Neuronal stem cell (in vitro differentiated cells): ENCODE data around the gene MLIP.

Experiments used
- DNase-seq: peaks from one replicate; pipeline ENCODE4 v3.0.0-alpha.2; 2013; ENCODE audit warnings: low spot score
- H2AFZ ChIP-seq: one replicate; pipeline ENCODE4 v1.6.1; 2013; ENCODE audit warnings: mild to moderate bottlenecking, low read length, inconsistent platforms
- H2AK5ac ChIP-seq: 2 replicates; pipeline ENCODE4 v1.6.1; 2013; ENCODE audit warnings: low read depth, mild to moderate bottlenecking, inconsistent platforms, low read length, moderate library complexity, mixed read lengths
- H2BK120ac ChIP-seq: 2 replicates; pipeline ENCODE4 v1.6.1; 2013; ENCODE audit warnings: low read depth, mild to moderate bottlenecking, inconsistent platforms, low read length, moderate library complexity, mixed read lengths
- H2BK12ac ChIP-seq: one replicate; pipeline ENCODE4 v1.6.1; 2013; ENCODE audit warnings: low read length, inconsistent platforms
- H2BK15ac ChIP-seq: 2 replicates; pipeline ENCODE4 v1.6.1; 2013; ENCODE audit warnings: mild to moderate bottlenecking, low read length, inconsistent platforms, mixed read lengths
- H2BK5ac ChIP-seq: one replicate; pipeline ENCODE4 v1.6.1; 2013; ENCODE audit warnings: inconsistent platforms, mild to moderate bottlenecking, low read length, moderate library complexity
- H3K14ac ChIP-seq: one replicate; pipeline ENCODE4 v1.6.1; 2013; ENCODE audit warnings: low read length, inconsistent platforms
- H3K18ac ChIP-seq: 2 replicates; pipeline ENCODE4 v1.6.1; 2013; ENCODE audit warnings: low read length, inconsistent platforms
- H3K23ac ChIP-seq: 2 replicates; pipeline ENCODE4 v1.6.1; 2013; ENCODE audit warnings: low read depth, mild to moderate bottlenecking, mixed read lengths, low read length, inconsistent platforms; ENCODE audit not compliant: poor library complexity
- H3K27ac ChIP-seq: replicated peaks from 3 replicates; pipeline ENCODE4 v1.5.1; 2013; ENCODE audit warnings: low read length, inconsistent platforms
- H3K27me3 ChIP-seq, 3 experiments: 2 replicates each; pipeline ENCODE4 v1.6.1; 2013; ENCODE audit warnings: low read length in 3 of 3, mild to moderate bottlenecking in 2 of 3, inconsistent platforms in 1 of 3, low read depth in 1 of 3, mixed read lengths in 1 of 3, moderate library complexity in 1 of 3; ENCODE audit not compliant: control insufficient read depth in 3 of 3, insufficient read depth in 3 of 3
- H3K36me3 ChIP-seq, 2 donors: replicated peaks in 1 of 2; 2 replicates each; pipeline ENCODE4 v1.6.1; 2013; ENCODE audit warnings: low read length in 2 of 2; ENCODE audit not compliant: control insufficient read depth in 2 of 2, insufficient read depth in 2 of 2
- H3K4ac ChIP-seq: 2 replicates; pipeline ENCODE4 v1.6.1; 2013; ENCODE audit warnings: inconsistent platforms, mild to moderate bottlenecking, low read length, moderate library complexity
- H3K4me1 ChIP-seq, 2 donors: 1 replicate in 1 of 2; 2 replicates in 1 of 2; pipeline ENCODE4 v1.6.1; 2013; ENCODE audit warnings: low read length in 2 of 2, low read depth in 1 of 2; ENCODE audit not compliant: control insufficient read depth in 2 of 2, insufficient read depth in 1 of 2
- H3K4me2 ChIP-seq: one replicate; pipeline ENCODE4 v1.6.1; 2013; ENCODE audit warnings: mild to moderate bottlenecking, low read length, inconsistent platforms; ENCODE audit not compliant: insufficient read depth, poor library complexity, severe bottlenecking
- H3K4me3 ChIP-seq, 2 donors: 2 replicates each; pipeline ENCODE4 v1.5.1; 2013; ENCODE audit warnings: low read length in 2 of 2, mild to moderate bottlenecking in 2 of 2, inconsistent platforms in 1 of 2, moderate library complexity in 1 of 2
- H3K79me1 ChIP-seq: one replicate; pipeline ENCODE4 v1.6.1; 2013; ENCODE audit warnings: low read depth, mild to moderate bottlenecking, inconsistent platforms, low read length, moderate library complexity
- H3K9ac ChIP-seq: one replicate; pipeline ENCODE4 v1.6.1; 2013; ENCODE audit warnings: mild to moderate bottlenecking, low read depth, low read length, inconsistent platforms; ENCODE audit not compliant: poor library complexity
- H3K9me3 ChIP-seq, 2 donors: replicated peaks in 1 of 2; 2 replicates each; pipeline versions ENCODE3 to v1.6.1; 2013; ENCODE audit warnings: low read length in 2 of 2, mild to moderate bottlenecking in 2 of 2, inconsistent platforms in 1 of 2, low read depth in 1 of 2, mixed read lengths in 1 of 2, moderate library complexity in 1 of 2; ENCODE audit not compliant: control insufficient read depth in 2 of 2, insufficient read depth in 1 of 2
- H4K8ac ChIP-seq: one replicate; pipeline ENCODE4 v1.6.1; 2013; ENCODE audit warnings: low read depth, mild to moderate bottlenecking, inconsistent platforms, low read length, moderate library complexity
- H4K91ac ChIP-seq: one replicate; pipeline ENCODE4 v1.6.1; 2013; ENCODE audit warnings: low read length, low read depth, mild to moderate bottlenecking, inconsistent platforms; ENCODE audit not compliant: poor library complexity
- WGBS, 2 donors: extraction: QIAGEN DNeasy Blood & Tissue Kit; methylation state at CpG; one replicate each; pipeline ENCODE4 v1.1.7; 2013; ENCODE audit warnings: missing lambda C conversion rate in 2 of 2, mixed read lengths in 1 of 2; ENCODE audit not compliant: insufficient read length in 2 of 2, insufficient replicate concordance in 1 of 2; ENCODE audit errors: extremely low coverage in 2 of 2; 5-methylcytosine and 5-hydroxymethylcytosine counted together

The MLIP gene

DNA sequence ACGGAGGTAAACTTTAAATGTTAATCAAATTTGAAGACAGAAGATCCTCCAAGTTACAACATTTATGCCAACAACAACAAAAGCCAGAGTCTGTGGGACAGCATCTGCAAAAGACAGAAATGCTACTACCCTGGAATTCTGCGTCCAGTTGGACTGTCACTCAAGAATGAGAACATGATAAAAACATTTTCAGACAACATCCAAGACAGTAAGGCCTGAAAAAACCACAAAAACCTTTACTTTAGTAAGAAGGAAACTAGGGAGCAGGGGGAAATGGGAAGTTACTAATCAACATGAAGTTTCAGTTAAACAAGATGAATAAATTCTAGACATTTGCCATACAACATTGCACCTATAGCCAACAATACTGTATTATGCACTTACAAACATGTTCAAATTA is 77.6 kb downstream of the MLIP start:
- Histone ChIP-seq H3K27ac (no peak overlapping the region), H3K23ac (no peak overlapping the region), H4K8ac (no peak overlapping the region), H2AFZ (peak overlapping the region; percentile 33), H4K91ac (no peak overlapping the region), H2BK12ac (no peak overlapping the region), H3K27me3 (no peaks in the 10 kb centered on the region), H2BK15ac (no peak overlapping the region), H2BK5ac (no peak overlapping the region), H3K4ac (no peak overlapping the region), H3K79me1 (no peaks in the 10 kb centered on the region), H3K14ac (no peak overlapping the region), H2AK5ac (no peak overlapping the region), H3K4me2 (no peak overlapping the region), H3K4me1 (peaks cover under 1 to 3% of the 10 kb centered on the region in 2 donors), H3K9me3 (no peaks in the 10 kb centered on the region), H3K9ac (no peak overlapping the region), H2BK120ac (no peak overlapping the region), H3K4me3 (no peak overlapping the region), H3K36me3 (no peaks in the 10 kb centered on the region), H3K18ac (no peak overlapping the region)
- DNase-seq, result no peak
- WGBS, 2 donors, result no CpG with 5 or more reads among the region's 2 CpGs

DNA sequence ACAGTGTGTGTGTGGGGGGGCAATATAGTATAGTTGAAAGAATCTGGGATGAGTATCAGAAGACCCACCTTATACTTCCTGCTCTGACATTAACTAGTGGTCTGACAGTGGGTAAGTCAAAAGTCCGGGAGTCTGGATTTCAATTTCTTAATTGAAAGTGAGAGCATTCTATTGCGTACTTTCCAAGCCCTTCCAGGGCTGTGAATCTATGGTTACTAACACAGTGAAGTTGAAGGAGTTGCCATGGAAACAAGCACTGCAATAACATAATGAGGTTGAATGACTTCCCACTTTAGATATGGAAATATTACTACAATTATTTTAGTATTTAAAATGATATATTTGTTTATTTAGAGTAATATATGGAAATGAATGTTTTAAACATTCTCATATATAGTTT is 80.2 kb downstream of the MLIP start:
- Histone ChIP-seq H3K9ac (no peak overlapping the region), H2BK12ac (no peak overlapping the region), H4K91ac (no peak overlapping the region), H3K18ac (no peak overlapping the region), H3K4ac (no peak overlapping the region), H3K9me3 (no peaks in the 10 kb centered on the region), H3K36me3 (no peaks in the 10 kb centered on the region), H2AK5ac (no peak overlapping the region), H2BK5ac (no peak overlapping the region), H2BK15ac (no peak overlapping the region), H3K4me2 (no peak overlapping the region), H3K4me3 (no peak overlapping the region), H3K23ac (no peak overlapping the region), H3K4me1 (peaks cover 3 to 4% of the 10 kb centered on the region in 2 donors), H3K27me3 (no peaks in the 10 kb centered on the region), H2AFZ (no peak overlapping the region), H3K14ac (no peak overlapping the region), H2BK120ac (no peak overlapping the region), H4K8ac (no peak overlapping the region), H3K79me1 (no peaks in the 10 kb centered on the region), H3K27ac (no peak overlapping the region)
- WGBS, 2 donors, result no CpG with 5 or more reads among the region's 2 CpGs
- DNase-seq, result no peak

DNA sequence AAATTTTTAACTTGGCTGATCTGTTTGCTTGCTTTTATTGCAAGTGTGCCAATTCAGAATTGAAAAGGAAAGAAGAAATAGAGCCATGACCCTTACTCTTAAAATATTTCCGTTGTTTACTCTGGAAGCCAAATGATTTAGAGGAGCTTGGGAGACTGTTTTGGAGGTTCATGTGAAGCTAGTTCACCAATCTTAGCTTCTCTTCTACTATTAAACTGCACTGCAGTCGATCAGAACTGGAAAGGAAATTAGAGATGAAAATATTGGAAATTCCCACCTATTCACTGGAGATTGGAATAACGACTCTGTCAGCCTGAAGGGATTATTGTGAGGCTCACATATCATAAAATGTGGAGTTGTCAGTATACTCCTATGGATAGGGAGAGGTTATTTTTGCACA is 81.8 kb downstream of the MLIP start:
- Histone ChIP-seq H3K9me3 (no peaks in the 10 kb centered on the region), H2BK5ac (no peak overlapping the region), H4K8ac (no peak overlapping the region), H3K4ac (no peak overlapping the region), H3K4me3 (no peak overlapping the region), H2BK120ac (no peak overlapping the region), H2BK15ac (no peak overlapping the region), H3K14ac (no peak overlapping the region), H3K27me3 (no peaks in the 10 kb centered on the region), H3K9ac (no peak overlapping the region), H2BK12ac (no peak overlapping the region), H3K23ac (no peak overlapping the region), H3K27ac (no peak overlapping the region), H2AK5ac (no peak overlapping the region), H2AFZ (peak overlapping the region; percentile 84), H3K4me1 (peaks cover 3 to 4% of the 10 kb centered on the region in 2 donors), H3K36me3 (no peaks in the 10 kb centered on the region), H3K4me2 (no peak overlapping the region), H4K91ac (no peak overlapping the region), H3K18ac (no peak overlapping the region), H3K79me1 (no peaks in the 10 kb centered on the region)
- no CpG with 5 or more reads among the region's 3 CpGs for WGBS, 2 donors
- DNase-seq, result no peak

DNA sequence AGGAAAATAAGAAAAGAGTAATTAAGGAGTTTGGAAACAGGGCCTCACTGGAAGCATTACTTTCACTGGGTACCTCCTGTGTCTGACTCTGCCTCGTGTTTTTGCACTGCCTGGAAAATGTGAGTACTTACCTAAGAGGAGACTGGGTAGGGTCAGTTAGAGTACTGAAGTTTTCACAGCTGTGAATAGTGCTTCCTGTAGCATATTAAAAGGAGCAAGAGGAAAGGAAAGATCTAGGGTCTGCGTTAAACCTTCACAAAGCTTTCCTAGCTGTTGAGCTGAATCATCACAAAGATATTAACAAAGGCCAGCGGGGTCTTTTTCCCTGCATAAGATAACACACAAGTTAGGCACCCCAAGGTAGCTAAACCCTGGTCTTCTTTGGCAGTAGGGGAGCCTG is 82.3 kb downstream of the MLIP start:
- Histone ChIP-seq H2BK15ac (no peak overlapping the region), H2AK5ac (no peak overlapping the region), H3K4ac (no peak overlapping the region), H3K79me1 (no peaks in the 10 kb centered on the region), H3K4me3 (no peak overlapping the region), H3K4me2 (no peak overlapping the region), H2BK12ac (no peak overlapping the region), H3K4me1 (peaks cover 3 to 4% of the 10 kb centered on the region in 2 donors), H3K9me3 (no peaks in the 10 kb centered on the region), H3K14ac (no peak overlapping the region), H2AFZ (peak overlapping the region; percentile 84), H3K27me3 (no peaks in the 10 kb centered on the region), H4K91ac (no peak overlapping the region), H3K23ac (no peak overlapping the region), H3K18ac (no peak overlapping the region), H2BK5ac (no peak overlapping the region), H3K36me3 (no peaks in the 10 kb centered on the region), H2BK120ac (no peak overlapping the region), H3K9ac (no peak overlapping the region), H4K8ac (no peak overlapping the region), H3K27ac (no peak overlapping the region)
- WGBS, 2 donors, result no CpG with 5 or more reads among the region's 3 CpGs
- DNase-seq, result no peak
